Endothelial cell of umbilical vein (primary cell): ENCODE data around the gene RNU6-9. TPM values are rescaled to one million over a fixed set of nuclear protein-coding genes. Genes with fewer than 3 reads are reported as not detected.

Source experiments
- BruUV-seq: library from RNA; stranded (reverse); fragments of 400-500 nt; replicated peaks from 2 replicates; lab custom pipeline; 2021; lab: Mats Ljungman, UMichigan
- CTCF ChIA-PET: fragments of 300-600, 350-600 bp; sonication (Branson Sonifier 250); formaldehyde crosslinking; loops from one replicate; lab custom pipeline; 2021; ENCODE audit warnings: antibody characterized with exemption, inconsistent platforms; lab: Charles Lee
- POLR2A ChIA-PET: fragments of 300-600, 350-600 bp; sonication (Branson Sonifier 250); formaldehyde crosslinking; loops from one replicate; lab custom pipeline; 2021; ENCODE audit warnings: antibody characterized with exemption, inconsistent platforms; lab: Charles Lee
- DNase-seq: peaks from one replicate; pipeline ENCODE4 v3.0.0-alpha.2; 2011; ENCODE audit warnings: low read depth, low spot score
- FAIRE-seq: peaks from 2 replicates; lab custom pipeline; 2011; peaks lifted over from hg19 to GRCh38; lab: Jason Lieb, UNC
- H2AFZ ChIP-seq: 2 replicates; pipeline ENCODE4 v1.6.0; 2012; ENCODE audit warnings: low read depth, low read length, control low read depth, inconsistent platforms
- H3K27ac ChIP-seq: 2 replicates; pipeline ENCODE4 v1.5.1; 2011; ENCODE audit warnings: low read depth, mild to moderate bottlenecking, control low read depth, low read length, moderate library complexity; ENCODE audit not compliant: insufficient read depth
- H3K27me3 ChIP-seq, 2 experiments: 2 replicates each; pipeline versions ENCODE4 v1.6.0 to v1.6.1; 2011; ENCODE audit warnings: low read length in 2 of 2, mixed read lengths in 1 of 2; ENCODE audit not compliant: control insufficient read depth in 2 of 2, insufficient read depth in 2 of 2
- H3K36me3 ChIP-seq, 2 experiments: 2 replicates in 1 of 2; 3 replicates in 1 of 2; pipeline ENCODE4 v1.5.1; 2011; ENCODE audit warnings: low read length in 2 of 2, mild to moderate bottlenecking in 1 of 2, moderate library complexity in 1 of 2; ENCODE audit not compliant: control insufficient read depth in 2 of 2, insufficient read depth in 2 of 2; ENCODE audit errors: extremely low read depth in 1 of 2
- H3K4me1 ChIP-seq: 3 replicates; pipeline ENCODE4 v1.5.1; 2011; ENCODE audit warnings: mild to moderate bottlenecking, low read length; ENCODE audit not compliant: control insufficient read depth, insufficient read depth; ENCODE audit errors: extremely low read depth
- H3K4me2 ChIP-seq: 2 replicates; pipeline ENCODE4 v1.6.1; 2011; ENCODE audit warnings: low read length, control low read depth, mixed read lengths; ENCODE audit not compliant: insufficient read depth
- H3K4me3 ChIP-seq, 3 experiments: fragments of 200-600 bp in 1 of 3; sonication (generic), shearing (Covaris generic) in 1 of 3; replicated peaks in 1 of 3; 2 replicates each; pipeline ENCODE4 v1.5.1; 2011 to 2016; ENCODE audit warnings: control low read depth in 3 of 3, low read length in 3 of 3, mild to moderate bottlenecking in 2 of 3, inconsistent platforms in 1 of 3, low read depth in 1 of 3, moderate library complexity in 1 of 3; ENCODE audit not compliant: insufficient read depth in 1 of 3
- H3K79me2 ChIP-seq: 2 replicates; pipeline ENCODE4 v1.6.0; 2012; ENCODE audit warnings: low read length, inconsistent platforms; ENCODE audit not compliant: control insufficient read depth, insufficient read depth
- H3K9ac ChIP-seq: replicated peaks from 2 replicates; pipeline ENCODE3; 2011; ENCODE audit warnings: low read length, control low read depth; ENCODE audit not compliant: insufficient read depth; ENCODE audit errors: extremely low read depth
- H3K9me1 ChIP-seq: replicated peaks from 3 replicates; pipeline ENCODE4 v1.6.0; 2011; ENCODE audit warnings: mild to moderate bottlenecking, low read length; ENCODE audit not compliant: control insufficient read depth, insufficient read depth; ENCODE audit errors: extremely low read depth
- H3K9me3 ChIP-seq: replicated peaks from 2 replicates; pipeline ENCODE4 v1.5.1; 2012; ENCODE audit warnings: low read length, inconsistent platforms; ENCODE audit not compliant: control insufficient read depth, insufficient read depth
- H4K20me1 ChIP-seq: replicated peaks from 2 replicates; pipeline ENCODE3; 2011; ENCODE audit warnings: mild to moderate bottlenecking, low read length; ENCODE audit not compliant: control insufficient read depth, insufficient read depth; ENCODE audit errors: extremely low read depth
- EZH2 ChIP-seq: IDR thresholded peaks from 2 replicates; pipeline ENCODE4 v1.6.1; 2012; ENCODE audit warnings: borderline replicate concordance, low read depth, mild to moderate bottlenecking, moderate library complexity, low read length, inconsistent platforms; ENCODE audit not compliant: severe bottlenecking
- FOS ChIP-seq: IDR thresholded peaks from 2 replicates; pipeline ENCODE4 v1.6.1; 2011; ENCODE audit warnings: mild to moderate bottlenecking, low read length, moderate library complexity, borderline replicate concordance; ENCODE audit not compliant: insufficient read depth
- GATA2 ChIP-seq: IDR thresholded peaks from 2 replicates; pipeline ENCODE4 v1.7.0; 2011; ENCODE audit warnings: low read depth, mild to moderate bottlenecking, moderate library complexity, mixed read lengths, low read length; ENCODE audit not compliant: insufficient read length, insufficient read depth
- JUN ChIP-seq: IDR thresholded peaks from 2 replicates; pipeline ENCODE4 v1.6.1; 2011; ENCODE audit warnings: borderline replicate concordance, low read depth; ENCODE audit not compliant: insufficient read length, insufficient read depth
- MYC ChIP-seq: IDR thresholded peaks from one replicate; pipeline ENCODE4 v1.6.1; 2011; ENCODE audit warnings: mild to moderate bottlenecking, low read depth, low read length
- POLR2A ChIP-seq: IDR thresholded peaks from 2 replicates; pipeline ENCODE4 v1.6.1; 2012; ENCODE audit warnings: low read depth, mild to moderate bottlenecking, control low read depth, low read length
- POLR2AphosphoS5 ChIP-seq: IDR thresholded peaks from 2 replicates; pipeline ENCODE4 v1.6.1; 2012; ENCODE audit warnings: low read depth, mild to moderate bottlenecking, control low read depth, low read length, moderate library complexity; ENCODE audit not compliant: insufficient read depth
- dilution Hi-C: fragments of 300-500 bp; cut with MboI; formaldehyde crosslinking; loops from one replicate; pipeline ENCODE4 v1.15.0; 2019; ENCODE audit warnings: low sequenced_read_pairs; ENCODE audit not compliant: extremely low pct_ligation_motif_present
- intact Hi-C: fragments of 100-400 bp; cut with micrococcal nuclease; formaldehyde crosslinking; loops from one replicate; pipeline ENCODE4 v1.10.0; 2022
- polyA plus RNA-seq, 4 experiments: library from polyadenylated mRNA; depleted of rRNA in 3 of 4; stranded (reverse) in 3 of 4; unstranded in 1 of 4; fragments of >200 nt; gene quantifications; 2 replicates each; pipeline versions ENCODE4 v1.2.1 to v1.2.3, GENCODE V29; 2011 to 2012; ENCODE audit warnings: missing spikeins in 1 of 4
- total RNA-seq: library from RNA; stranded (reverse); gene quantifications from 2 replicates; pipeline ENCODE4 v1.2.3, GENCODE V29; 2021
- TF ChIP-seq, protein P1 (sequence below), 2 donors: IDR thresholded peaks; 1 replicate in 1 of 2; 2 replicates in 1 of 2; pipeline ENCODE4 v1.5.1; 2011; ENCODE audit warnings: low read length in 2 of 2, mild to moderate bottlenecking in 2 of 2, moderate library complexity in 2 of 2, control low read depth in 1 of 2, inconsistent platforms in 1 of 2, low read depth in 1 of 2; ENCODE audit not compliant: insufficient read depth in 1 of 2; ENCODE audit errors: extremely low read depth in 1 of 2
- TF ChIP-seq, protein P2 (sequence below): IDR thresholded peaks from 2 replicates; pipeline ENCODE4 v1.6.1; 2011; ENCODE audit not compliant: insufficient read depth, insufficient read length

The RNU6-9 gene
- total and polyA plus RNA-seq, 2 donors (not counting 3 experiments of a cell fraction or from before 2014, with no cell fraction given), result not detected

DNA sequence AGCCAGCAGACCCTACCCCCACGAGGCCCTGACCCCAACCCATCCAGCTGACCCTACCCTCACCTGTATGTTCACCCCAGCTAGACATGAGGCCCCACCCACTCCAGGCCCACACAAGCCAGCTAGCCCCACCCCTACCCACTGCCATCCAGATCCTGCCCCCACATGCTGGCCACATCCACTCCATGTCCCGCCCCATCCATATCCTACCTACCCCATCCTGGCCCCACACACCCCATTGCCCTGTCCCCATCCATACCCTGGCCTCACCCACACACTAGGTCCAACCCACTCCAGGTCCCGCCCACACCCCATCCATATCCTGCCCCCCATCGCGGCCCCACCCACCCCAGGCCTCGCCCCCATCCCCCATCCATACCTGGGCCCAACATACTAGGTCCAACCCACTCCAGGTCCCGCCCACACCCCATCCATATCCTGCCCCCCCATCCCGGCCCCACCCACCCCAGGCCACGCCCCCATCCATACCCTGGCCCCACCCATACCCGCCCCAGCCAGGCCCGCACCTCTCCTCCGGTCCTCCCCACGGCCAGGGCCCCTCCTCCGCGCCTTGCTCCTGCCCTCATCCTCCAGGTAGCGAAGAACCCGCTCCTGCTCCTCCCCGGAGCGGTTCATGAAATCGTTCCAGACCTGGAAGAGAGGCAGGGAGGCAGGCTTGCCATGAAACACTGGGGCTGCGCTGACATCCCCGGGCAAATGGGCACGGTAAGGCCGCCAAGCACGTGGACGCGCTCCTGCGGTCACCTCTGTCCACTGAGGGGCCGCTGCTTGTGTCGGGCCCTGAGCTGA, 7.2 kb downstream of the RNU6-9 start:
- POLR2A ChIA-PET, result no interaction called here

More for the DNA sequence above, 7.2 kb downstream of the RNU6-9 start:
- no TSS peak for BruUV-seq
- TF ChIP-seq POLR2A (no peak), MYC (no peak), EZH2 (no peak), JUN (no peak), POLR2AphosphoS5 (no peak), FOS (no peak), GATA2 (no peak)
- TF ChIP-seq, protein P1, sequence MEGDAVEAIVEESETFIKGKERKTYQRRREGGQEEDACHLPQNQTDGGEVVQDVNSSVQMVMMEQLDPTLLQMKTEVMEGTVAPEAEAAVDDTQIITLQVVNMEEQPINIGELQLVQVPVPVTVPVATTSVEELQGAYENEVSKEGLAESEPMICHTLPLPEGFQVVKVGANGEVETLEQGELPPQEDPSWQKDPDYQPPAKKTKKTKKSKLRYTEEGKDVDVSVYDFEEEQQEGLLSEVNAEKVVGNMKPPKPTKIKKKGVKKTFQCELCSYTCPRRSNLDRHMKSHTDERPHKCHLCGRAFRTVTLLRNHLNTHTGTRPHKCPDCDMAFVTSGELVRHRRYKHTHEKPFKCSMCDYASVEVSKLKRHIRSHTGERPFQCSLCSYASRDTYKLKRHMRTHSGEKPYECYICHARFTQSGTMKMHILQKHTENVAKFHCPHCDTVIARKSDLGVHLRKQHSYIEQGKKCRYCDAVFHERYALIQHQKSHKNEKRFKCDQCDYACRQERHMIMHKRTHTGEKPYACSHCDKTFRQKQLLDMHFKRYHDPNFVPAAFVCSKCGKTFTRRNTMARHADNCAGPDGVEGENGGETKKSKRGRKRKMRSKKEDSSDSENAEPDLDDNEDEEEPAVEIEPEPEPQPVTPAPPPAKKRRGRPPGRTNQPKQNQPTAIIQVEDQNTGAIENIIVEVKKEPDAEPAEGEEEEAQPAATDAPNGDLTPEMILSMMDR (IDR thresholded peaks at IDR 0.05; ENCODE audit: extremely low read depth in 1 of 2, insufficient read depth in 1 of 2, low read depth in 1 of 2, low read length in 2 of 2), result no peak
- TF ChIP-seq, protein P2, sequence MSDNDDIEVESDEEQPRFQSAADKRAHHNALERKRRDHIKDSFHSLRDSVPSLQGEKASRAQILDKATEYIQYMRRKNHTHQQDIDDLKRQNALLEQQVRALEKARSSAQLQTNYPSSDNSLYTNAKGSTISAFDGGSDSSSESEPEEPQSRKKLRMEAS, result no peak
- Histone ChIP-seq H3K9ac (no peak overlapping the region), H2AFZ (no peak overlapping the region), H3K36me3 (peaks cover 0 to 11% of the 10 kb centered on the region in 2 experiments), H3K79me2 (no peaks in the 10 kb centered on the region), H3K9me3 (no peaks in the 10 kb centered on the region), H3K27me3 (no peaks in the 10 kb centered on the region), H3K4me3 (no peak overlapping the region), H4K20me1 (no peaks in the 10 kb centered on the region), H3K27ac (no peak overlapping the region), H3K4me1 (no peaks in the 10 kb centered on the region), H3K4me2 (no peak overlapping the region), H3K9me1 (no peaks in the 10 kb centered on the region)
- intact Hi-C loops, result no loop called here
- CTCF ChIA-PET, result interaction anchor here (0.5 kb wide), 1 partner anchor 155 kb away, joined by 3 read pairs; no protein-coding TSS in a partner anchor
- dilution Hi-C loops, result no loop called here
- DNase-seq (no peak), FAIRE-seq (no peak)
